WERI-Rb-1 (cell line): ENCODE data around the gene TMEM109.

Experiments
- DNase-seq: peaks from one replicate; pipeline ENCODE4 v3.0.0-alpha.2; 2020
- H3K27ac ChIP-seq: fragments of 250-450 bp; sonication (Bioruptor Pico); 2 replicates; pipeline ENCODE4 v1.5.1; 2020; ENCODE audit warnings: mild to moderate bottlenecking, moderate library complexity
- H3K27me3 ChIP-seq: fragments of 250-450 bp; sonication (Bioruptor Pico); 2 replicates; pipeline ENCODE4 v1.5.1; 2021; ENCODE audit warnings: mild to moderate bottlenecking, low read depth, moderate library complexity; ENCODE audit not compliant: insufficient read depth, severe bottlenecking
- H3K36me3 ChIP-seq: fragments of 250-450 bp; sonication (Bioruptor Pico); 2 replicates; pipeline ENCODE4 v1.5.1; 2020; ENCODE audit warnings: mild to moderate bottlenecking, moderate library complexity
- H3K4me3 ChIP-seq: 2 replicates; pipeline ENCODE4 v1.5.1; 2011; ENCODE audit warnings: low read depth, mild to moderate bottlenecking, control low read depth, low read length
- H3K9me3 ChIP-seq: fragments of 250-450 bp; sonication (Bioruptor Pico); 2 replicates; pipeline ENCODE4 v1.5.1; 2021; ENCODE audit warnings: mild to moderate bottlenecking, moderate library complexity; ENCODE audit not compliant: severe bottlenecking
- TF ChIP-seq, protein P1 (sequence below): IDR thresholded peaks from 2 replicates; pipeline ENCODE4 v1.5.1; 2011; ENCODE audit warnings: low read depth, mild to moderate bottlenecking, control low read depth, inconsistent platforms, low read length

The TMEM109 gene

DNA sequence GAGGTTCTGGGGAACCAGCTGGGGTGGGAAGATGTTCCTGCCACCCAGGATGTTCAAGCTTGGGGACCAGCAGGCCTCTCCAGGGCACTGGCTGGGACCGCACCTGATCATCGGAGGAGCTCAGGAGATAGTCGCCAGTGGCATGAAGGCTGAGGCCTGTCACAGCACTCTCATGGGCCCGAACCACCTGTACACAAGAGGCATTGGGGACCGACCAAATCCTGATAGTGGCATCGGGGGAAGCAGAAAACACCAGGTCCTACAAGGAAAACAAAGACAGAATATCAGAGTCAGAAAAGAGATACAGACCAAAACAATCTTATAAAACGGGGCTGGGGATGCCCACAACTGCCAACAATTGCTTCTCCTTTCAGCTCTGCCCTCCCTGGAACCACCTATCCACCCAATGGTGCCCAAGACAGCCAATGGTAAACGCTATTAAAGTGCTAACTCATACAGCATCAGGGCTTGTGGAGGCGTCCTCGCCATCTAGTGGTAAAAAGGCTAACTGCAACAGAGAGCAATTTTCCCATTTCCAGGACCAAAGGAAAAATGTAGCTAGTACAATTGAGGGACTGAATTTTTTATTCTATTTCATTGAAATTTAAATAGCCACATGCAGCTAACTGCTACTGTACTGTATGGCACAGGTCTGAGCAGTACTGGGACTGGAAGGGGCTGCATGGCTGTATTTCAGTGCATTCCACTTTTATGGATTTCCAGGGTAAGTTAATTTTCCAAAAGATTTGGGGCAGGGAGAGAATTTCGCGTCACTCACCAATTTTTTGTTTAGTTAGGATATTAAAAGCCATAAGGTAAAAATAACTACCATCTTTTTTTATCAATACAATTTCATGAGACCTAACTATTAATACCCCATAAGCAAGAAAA lies 14.7 kb upstream of the TMEM109 start:
- peaks cover 96% of the 10 kb centered on the region for H3K36me3 ChIP-seq
- no peaks in the 10 kb centered on the region for H3K27me3 ChIP-seq
- DNase-seq = peak; percentile 27
- no peaks in the 10 kb centered on the region for H3K9me3 ChIP-seq
- H3K27ac ChIP-seq = no peak overlapping the region
- TF ChIP-seq, protein P1, sequence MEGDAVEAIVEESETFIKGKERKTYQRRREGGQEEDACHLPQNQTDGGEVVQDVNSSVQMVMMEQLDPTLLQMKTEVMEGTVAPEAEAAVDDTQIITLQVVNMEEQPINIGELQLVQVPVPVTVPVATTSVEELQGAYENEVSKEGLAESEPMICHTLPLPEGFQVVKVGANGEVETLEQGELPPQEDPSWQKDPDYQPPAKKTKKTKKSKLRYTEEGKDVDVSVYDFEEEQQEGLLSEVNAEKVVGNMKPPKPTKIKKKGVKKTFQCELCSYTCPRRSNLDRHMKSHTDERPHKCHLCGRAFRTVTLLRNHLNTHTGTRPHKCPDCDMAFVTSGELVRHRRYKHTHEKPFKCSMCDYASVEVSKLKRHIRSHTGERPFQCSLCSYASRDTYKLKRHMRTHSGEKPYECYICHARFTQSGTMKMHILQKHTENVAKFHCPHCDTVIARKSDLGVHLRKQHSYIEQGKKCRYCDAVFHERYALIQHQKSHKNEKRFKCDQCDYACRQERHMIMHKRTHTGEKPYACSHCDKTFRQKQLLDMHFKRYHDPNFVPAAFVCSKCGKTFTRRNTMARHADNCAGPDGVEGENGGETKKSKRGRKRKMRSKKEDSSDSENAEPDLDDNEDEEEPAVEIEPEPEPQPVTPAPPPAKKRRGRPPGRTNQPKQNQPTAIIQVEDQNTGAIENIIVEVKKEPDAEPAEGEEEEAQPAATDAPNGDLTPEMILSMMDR = peak; percentile 83
- no peak overlapping the region for H3K4me3 ChIP-seq

DNA sequence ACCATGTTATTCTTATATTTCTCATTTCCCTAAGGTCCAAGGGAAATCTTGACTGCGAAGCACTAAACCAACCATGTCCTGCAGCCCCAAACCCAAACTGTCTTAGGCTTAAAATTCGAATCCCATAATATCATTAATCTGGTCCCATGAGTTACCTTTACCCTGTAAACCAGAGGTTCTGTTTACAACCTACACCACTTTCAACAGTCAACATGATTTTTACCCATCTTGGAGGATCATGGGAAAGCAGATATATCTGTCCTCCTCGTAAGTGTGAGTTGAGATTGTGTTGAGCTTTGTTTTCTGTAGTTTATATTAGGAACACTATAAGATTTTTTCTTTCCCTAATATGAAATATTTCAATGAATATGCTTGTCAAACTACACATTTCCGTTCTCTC lies 14.0 kb upstream of the TMEM109 start:
- Histone ChIP-seq H3K36me3 (peaks cover 89% of the 10 kb centered on the region), H3K9me3 (no peaks in the 10 kb centered on the region), H3K27me3 (no peaks in the 10 kb centered on the region), H3K4me3 (no peak overlapping the region), H3K27ac (no peak overlapping the region)
- DNase-seq = no peak
- TF ChIP-seq, protein P1 = no peak

- no peaks in the 10 kb centered on the region for H3K9me3 ChIP-seq
- TF ChIP-seq, protein P1 = no peak
- H3K36me3 ChIP-seq = peaks cover 80% of the 10 kb centered on the region
- no peak for DNase-seq
- H3K27ac ChIP-seq = no peak overlapping the region
- no peak overlapping the region for H3K4me3 ChIP-seq
- H3K27me3 ChIP-seq = no peaks in the 10 kb centered on the region
These were observed 13.1 kb upstream of the TMEM109 start for GRCh38 chr11:60900673-60901404.

GRCh38 chr11:60902625-60903024 lies 11.3 kb upstream of the TMEM109 start:
- no peak for DNase-seq
- TF ChIP-seq, protein P1 = no peak
- Histone ChIP-seq H3K27me3 (no peaks in the 10 kb centered on the region), H3K4me3 (no peak overlapping the region), H3K9me3 (no peaks in the 10 kb centered on the region), H3K36me3 (peaks cover 65% of the 10 kb centered on the region), H3K27ac (no peak overlapping the region)

GRCh38 chr11:60905047-60905446 lies 8.9 kb upstream of the TMEM109 start:
- H3K27ac ChIP-seq = no peak overlapping the region
- DNase-seq = no peak
- TF ChIP-seq, protein P1 = no peak

More at GRCh38 chr11:60905047-60905446, 8.9 kb upstream of the TMEM109 start:
- peaks cover 41% of the 10 kb centered on the region for H3K36me3 ChIP-seq
- H3K4me3 ChIP-seq = peak overlapping the region; percentile 77
- H3K27me3 ChIP-seq = no peaks in the 10 kb centered on the region
- no peaks in the 10 kb centered on the region for H3K9me3 ChIP-seq
